GM12873 (cell line): ENCODE measurements around the gene MARCHF2.

Source experiments
- TF ChIP-seq, protein P1 (sequence below): IDR thresholded peaks from 2 replicates; pipeline ENCODE4 v1.5.1; 2012; ENCODE audit warnings: low read depth, mild to moderate bottlenecking, moderate library complexity, low read length, control low read depth; ENCODE audit not compliant: insufficient read depth; ENCODE audit errors: missing control alignments

MARCHF2 gene

DNA sequence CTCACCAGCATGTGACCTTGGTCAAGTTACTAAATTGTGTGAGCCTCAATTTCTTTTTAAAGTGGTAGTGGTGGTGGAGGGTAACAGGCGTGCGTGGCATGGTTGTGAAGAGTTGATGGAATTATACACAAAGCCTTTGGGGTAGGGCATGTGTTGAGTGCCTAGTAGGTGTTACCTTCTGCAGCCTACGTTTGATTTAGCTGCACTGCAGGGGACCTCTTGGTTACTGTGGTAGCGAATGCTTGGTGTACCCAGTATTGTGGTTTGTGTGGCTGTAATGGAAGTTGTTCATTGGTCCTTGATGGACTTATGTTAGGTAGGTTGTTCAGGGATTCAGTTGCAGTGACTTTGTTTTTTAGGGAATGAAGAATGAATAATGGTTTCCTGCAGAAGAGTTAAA, 64.8 kb downstream of the MARCHF2 start:
- TF ChIP-seq, protein P1, sequence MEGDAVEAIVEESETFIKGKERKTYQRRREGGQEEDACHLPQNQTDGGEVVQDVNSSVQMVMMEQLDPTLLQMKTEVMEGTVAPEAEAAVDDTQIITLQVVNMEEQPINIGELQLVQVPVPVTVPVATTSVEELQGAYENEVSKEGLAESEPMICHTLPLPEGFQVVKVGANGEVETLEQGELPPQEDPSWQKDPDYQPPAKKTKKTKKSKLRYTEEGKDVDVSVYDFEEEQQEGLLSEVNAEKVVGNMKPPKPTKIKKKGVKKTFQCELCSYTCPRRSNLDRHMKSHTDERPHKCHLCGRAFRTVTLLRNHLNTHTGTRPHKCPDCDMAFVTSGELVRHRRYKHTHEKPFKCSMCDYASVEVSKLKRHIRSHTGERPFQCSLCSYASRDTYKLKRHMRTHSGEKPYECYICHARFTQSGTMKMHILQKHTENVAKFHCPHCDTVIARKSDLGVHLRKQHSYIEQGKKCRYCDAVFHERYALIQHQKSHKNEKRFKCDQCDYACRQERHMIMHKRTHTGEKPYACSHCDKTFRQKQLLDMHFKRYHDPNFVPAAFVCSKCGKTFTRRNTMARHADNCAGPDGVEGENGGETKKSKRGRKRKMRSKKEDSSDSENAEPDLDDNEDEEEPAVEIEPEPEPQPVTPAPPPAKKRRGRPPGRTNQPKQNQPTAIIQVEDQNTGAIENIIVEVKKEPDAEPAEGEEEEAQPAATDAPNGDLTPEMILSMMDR, result no peak

DNA sequence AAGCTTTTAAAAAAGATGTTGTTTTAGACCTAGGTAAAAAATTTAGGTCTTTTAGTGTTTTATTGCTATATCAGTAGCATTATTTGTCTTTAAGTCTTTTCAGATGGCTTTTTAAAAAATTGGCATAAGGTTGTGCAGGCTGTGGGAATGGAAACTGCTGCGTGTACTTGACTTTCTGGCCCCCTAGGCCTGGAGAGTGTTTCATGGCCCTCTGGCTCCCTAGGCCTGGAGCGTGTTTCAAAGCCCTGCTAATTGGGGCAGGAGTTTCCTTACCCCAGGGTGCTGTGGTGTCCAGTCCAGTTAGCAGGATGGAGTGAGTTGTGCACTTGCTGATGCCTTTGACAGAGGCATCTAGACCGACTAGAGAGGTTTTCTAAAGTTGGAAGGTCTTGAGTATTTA, 65.5 kb downstream of the MARCHF2 start:
- TF ChIP-seq, protein P1, result no peak

DNA sequence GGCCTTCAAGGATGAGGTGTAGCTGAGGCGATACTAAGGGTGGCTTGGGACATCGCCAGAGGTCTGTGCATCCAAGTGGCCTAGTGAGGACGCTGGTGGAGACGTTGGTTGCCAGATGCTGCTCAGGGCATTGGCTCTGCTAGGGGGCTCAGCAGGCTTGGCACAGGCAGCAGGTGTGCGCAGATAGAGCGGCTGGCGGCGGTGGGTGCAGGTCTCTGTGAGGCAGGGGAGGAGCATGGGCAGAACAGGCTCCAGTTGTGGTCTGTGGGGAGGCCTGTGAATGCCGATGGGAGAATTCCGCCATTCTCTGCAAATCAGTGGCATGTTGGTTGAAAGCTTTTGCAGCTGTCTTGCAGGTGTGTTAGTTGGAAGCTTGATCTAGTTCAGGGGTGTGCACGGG, 68.1 kb downstream of the MARCHF2 start:
- TF ChIP-seq, protein P1, result no peak

DNA sequence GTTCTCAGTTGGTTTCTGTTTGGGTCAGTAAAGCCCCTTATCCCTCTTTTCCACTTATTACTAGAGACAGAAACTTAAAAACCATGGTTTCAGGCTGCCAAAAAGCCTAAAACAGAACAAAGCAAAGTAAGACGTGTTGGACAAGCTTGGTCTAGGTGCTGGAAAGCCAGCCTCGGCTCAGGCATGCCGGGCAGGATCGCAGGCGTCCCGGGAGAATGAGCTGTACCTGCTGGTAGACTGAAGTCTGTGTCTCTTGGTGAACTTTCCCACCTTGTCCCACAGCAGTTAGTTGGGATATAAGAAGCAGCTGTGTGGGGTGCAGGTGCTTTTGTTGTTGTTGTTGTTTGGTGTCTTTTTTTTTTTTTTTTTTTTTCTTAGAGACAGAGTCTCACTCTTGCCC, 68.5 kb downstream of the MARCHF2 start:
- TF ChIP-seq, protein P1, result no peak

DNA sequence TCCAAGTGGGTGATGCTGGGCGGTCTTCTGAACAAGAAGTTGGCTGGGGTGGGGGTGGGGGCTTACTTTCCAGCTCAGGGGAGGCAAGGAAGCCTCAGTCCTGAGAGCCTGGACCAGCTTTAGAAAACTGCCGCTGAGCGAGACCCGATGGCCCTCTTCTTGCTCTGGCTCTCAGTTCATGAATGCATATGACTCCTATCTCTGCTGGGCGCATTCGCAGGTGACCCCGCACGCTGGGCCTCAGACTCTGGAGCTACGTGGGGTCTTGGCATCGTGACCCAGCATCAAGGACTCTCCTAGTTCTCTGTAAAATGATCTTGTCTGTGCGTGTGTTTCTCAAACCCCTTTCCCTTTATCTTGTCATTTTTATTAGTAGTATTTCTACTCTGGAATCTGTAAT, 69.6 kb downstream of the MARCHF2 start:
- TF ChIP-seq, protein P1, result no peak

DNA sequence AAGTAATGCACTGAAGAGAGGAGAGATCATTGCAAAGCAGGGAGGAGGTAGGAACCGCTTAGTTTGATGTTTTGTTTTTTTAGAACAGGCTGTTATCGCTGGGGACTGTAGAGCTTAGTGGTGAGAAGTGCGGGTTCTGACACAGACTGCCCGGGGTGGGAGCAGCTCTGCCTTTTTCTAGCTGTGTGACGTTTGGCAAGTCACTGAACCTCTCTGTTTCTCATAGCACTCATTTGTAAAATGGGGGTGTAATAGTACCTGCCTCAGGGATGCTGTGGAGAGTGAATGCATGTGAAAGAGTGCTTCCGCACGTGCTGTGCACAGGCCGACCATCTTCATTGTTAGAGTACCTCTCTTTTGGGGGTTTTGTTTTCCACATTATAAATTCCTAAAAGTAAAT, 70.1 kb downstream of the MARCHF2 start:
- TF ChIP-seq, protein P1, result no peak

DNA sequence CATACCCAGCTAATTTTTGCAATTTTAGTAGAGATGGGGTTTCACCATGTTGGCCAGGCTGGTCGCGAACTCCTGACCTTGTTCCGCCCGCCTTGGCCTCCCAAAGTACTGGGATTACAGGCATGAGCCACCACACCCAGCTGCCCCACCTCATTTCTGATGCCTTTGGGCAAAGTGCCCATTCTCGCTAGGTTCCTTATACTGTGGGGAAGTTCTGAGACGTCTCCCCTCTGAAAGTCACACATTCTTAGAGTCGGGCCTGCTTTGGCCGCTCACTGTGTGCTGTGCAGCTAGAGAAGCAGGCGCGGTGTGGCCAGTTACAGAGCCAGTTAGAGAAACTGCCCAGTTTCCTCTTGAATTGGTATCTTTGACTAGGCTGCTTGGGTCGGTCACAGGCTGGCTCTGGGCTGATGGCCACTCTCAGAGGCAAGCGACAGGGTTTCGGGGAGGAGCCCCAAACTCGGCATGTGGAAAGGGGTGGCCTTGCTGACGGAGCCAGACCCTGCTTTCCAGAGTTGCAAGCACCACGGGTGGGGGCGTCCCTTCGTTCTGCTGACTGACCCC, 71.3 kb downstream of the MARCHF2 start:
- TF ChIP-seq, protein P1, result no peak
